ENCODE measurements around the gene SLC7A8.

GRCh38 chr14:23151342-23151741, 32.1 kb downstream of the SLC7A8 start:
- TF ChIP-seq REST (IDR thresholded peaks at IDR 0.05; ENCODE audit: low read depth) (no peak), RAD21 (IDR thresholded peaks at IDR 0.05; ENCODE audit: low read depth) (no peak), YY1 (IDR thresholded peaks at IDR 0.05; ENCODE audit: low read depth) (no peak), USF1 (IDR thresholded peaks at IDR 0.05) (no peak), TAF1 (IDR thresholded peaks at IDR 0.05; ENCODE audit: low read depth) (no peak), FOXM1 (IDR thresholded peaks at IDR 0.05; ENCODE audit: borderline replicate concordance, low read depth) (no peak), CEBPB (IDR thresholded peaks at IDR 0.05) (no peak)

All from Ishikawa (cell line).